HCT116 (cell line): ENCODE results near the gene ACSS1. TPM values are rescaled to one million over a fixed set of nuclear protein-coding genes. Genes with fewer than 3 reads are reported as not detected.

Experiments used
- ATAC-seq: fragments of 200-7000 bp; cut with Tn5 transposase; 2 replicates; pipeline ENCODE4 v1.9.1; 2020; ENCODE audit warnings: mild to moderate bottlenecking, moderate library complexity
- BruUV-seq: library from RNA; stranded (reverse); fragments of 400-500 nt; replicated peaks from 2 replicates; lab custom pipeline; 2021; lab: Mats Ljungman, UMichigan
- CTCF ChIA-PET: fragments of 300-600 bp; sonication (Branson Sonifier 250); formaldehyde crosslinking; loops from one replicate; lab custom pipeline; 2021; ENCODE audit warnings: antibody characterized with exemption; lab: Charles Lee
- POLR2A ChIA-PET: fragments of 300-600, 350-600 bp; sonication (Branson Sonifier 250); formaldehyde crosslinking; loops from one replicate; lab custom pipeline; 2021; ENCODE audit warnings: antibody characterized with exemption; lab: Charles Lee
- RAD21 ChIA-PET, 2 experiments: fragments of 300-600 bp; sonication (Branson Sonifier 250); formaldehyde crosslinking; loops; one replicate each; lab custom pipeline; 2023; ENCODE audit warnings: low total read pairs in 2 of 2; ENCODE audit not compliant: uncharacterized antibody in 2 of 2, unreplicated experiment in 2 of 2, low non-redundant PET in 1 of 2; lab: Charles Lee
- DNase-seq: peaks from one replicate; pipeline ENCODE4 v3.0.0-alpha.2; 2010; ENCODE audit warnings: low read depth, low spot score
- H2AFZ ChIP-seq: fragments of 200-600 bp; shearing (Covaris generic), sonication (generic); 2 replicates; pipeline ENCODE4 v1.6.1; 2017; ENCODE audit warnings: low read depth, mixed run types, mixed read lengths, antibody characterized with exemption, low read length; ENCODE audit not compliant: poor library complexity, severe bottlenecking
- H3K27ac ChIP-seq: 2 replicates; pipeline ENCODE4 v1.5.1; 2012; ENCODE audit warnings: low read depth, low read length
- H3K27me3 ChIP-seq: fragments of 200-600 bp; sonication (generic); 2 replicates; pipeline ENCODE4 v1.6.1; 2016; ENCODE audit warnings: mixed run types, low read length, mixed read lengths; ENCODE audit not compliant: insufficient read depth
- H3K36me3 ChIP-seq, 2 experiments: fragments of 200-500 bp in 1 of 2; fragments of 200-600 bp in 1 of 2; sonication (Bioruptor generic) in 1 of 2; sonication (generic) in 1 of 2; 2 replicates each; pipeline versions ENCODE4 v1.5.1 to v1.6.1; 2014 to 2016; ENCODE audit warnings: low read length in 2 of 2, inconsistent platforms in 1 of 2, mixed read lengths in 1 of 2, mixed run types in 1 of 2; ENCODE audit not compliant: insufficient read depth in 2 of 2, control insufficient read depth in 1 of 2
- H3K4me1 ChIP-seq, 2 experiments: fragments of 200-600 bp in 1 of 2; sonication (generic) in 1 of 2; 2 replicates each; pipeline versions ENCODE4 v1.5.1 to v1.6.1; 2012 to 2017; ENCODE audit warnings: low read length in 2 of 2, inconsistent platforms in 1 of 2, mild to moderate bottlenecking in 1 of 2, mixed read lengths in 1 of 2, mixed run types in 1 of 2, moderate library complexity in 1 of 2; ENCODE audit not compliant: insufficient read depth in 2 of 2, control insufficient read depth in 1 of 2
- H3K4me2 ChIP-seq: fragments of 200-600 bp; sonication (generic); 2 replicates; pipeline ENCODE4 v1.6.1; 2017; ENCODE audit warnings: mixed run types, low read length, mixed read lengths
- H3K4me3 ChIP-seq, 2 experiments: fragments of 200-600 bp in 1 of 2; sonication (generic) in 1 of 2; replicated peaks in 1 of 2; 2 replicates each; pipeline ENCODE4 v1.5.1; 2011 to 2016; ENCODE audit warnings: low read length in 2 of 2, control low read depth in 1 of 2, low read depth in 1 of 2, mild to moderate bottlenecking in 1 of 2, mixed read lengths in 1 of 2, mixed run types in 1 of 2
- H3K79me2 ChIP-seq: fragments of 200-600 bp; sonication (generic); 2 replicates; pipeline ENCODE4 v1.6.1; 2017; ENCODE audit warnings: mild to moderate bottlenecking, mixed run types, low read length, moderate library complexity, mixed read lengths; ENCODE audit not compliant: insufficient read depth
- H3K9ac ChIP-seq: fragments of 200-600 bp; sonication (generic); 2 replicates; pipeline ENCODE4 v1.6.1; 2016; ENCODE audit warnings: low read length, mixed read lengths
- H3K9me2 ChIP-seq: fragments of 200-600 bp; sonication (generic), shearing (Covaris generic); 2 replicates; pipeline ENCODE4 v1.6.1; 2017; ENCODE audit warnings: mixed run types, mild to moderate bottlenecking, moderate library complexity; ENCODE audit not compliant: insufficient read depth
- H3K9me3 ChIP-seq, 2 experiments: fragments of 200-500 bp in 1 of 2; fragments of 200-600 bp in 1 of 2; sonication (Bioruptor generic) in 1 of 2; sonication (generic) in 1 of 2; 2 replicates each; pipeline ENCODE4 v1.6.1; 2014 to 2017; ENCODE audit warnings: low read length in 2 of 2, mixed read lengths in 2 of 2, inconsistent platforms in 1 of 2, low read depth in 1 of 2, mild to moderate bottlenecking in 1 of 2, mixed run types in 1 of 2, moderate library complexity in 1 of 2; ENCODE audit not compliant: control insufficient read depth in 1 of 2, insufficient read depth in 1 of 2
- H4K20me1 ChIP-seq: fragments of 200-600 bp; sonication (generic), shearing (Covaris generic); 2 replicates; pipeline ENCODE4 v1.6.1; 2017; ENCODE audit warnings: mixed run types, mild to moderate bottlenecking, moderate library complexity; ENCODE audit not compliant: insufficient read depth
- CTCF ChIP-seq, 3 experiments: fragments of 200-600 bp in 1 of 3; sonication (generic) in 1 of 3; IDR thresholded peaks in 2 of 3; conservative IDR thresholded peaks in 1 of 3; 2 replicates each; pipeline ENCODE4 v1.5.1; 2012 to 2017; ENCODE audit warnings: low read depth in 2 of 3, low read length in 2 of 3, antibody characterized with exemption in 1 of 3, borderline replicate concordance in 1 of 3, control low read depth in 1 of 3, mild to moderate bottlenecking in 1 of 3, mixed read lengths in 1 of 3, mixed run types in 1 of 3, moderate library complexity in 1 of 3; ENCODE audit not compliant: insufficient read depth in 1 of 3
- EGR1 ChIP-seq: IDR thresholded peaks from 2 replicates; pipeline ENCODE4 v1.6.1; 2012; ENCODE audit warnings: low read depth
- ELF1 ChIP-seq: IDR thresholded peaks from 2 replicates; pipeline ENCODE4 v1.6.1; 2012; ENCODE audit warnings: low read depth, borderline replicate concordance
- EZH2phosphoT487 ChIP-seq: fragments of 200-600 bp; IDR thresholded peaks from 2 replicates; pipeline ENCODE4 v1.6.1; 2018; ENCODE audit warnings: antibody characterized with exemption, borderline replicate concordance
- FOSL1 ChIP-seq: IDR thresholded peaks from 2 replicates; pipeline ENCODE4 v1.6.1; 2012; ENCODE audit warnings: low read depth
- MAX ChIP-seq: IDR thresholded peaks from 2 replicates; pipeline ENCODE4 v1.6.1; 2012
- POLR2A ChIP-seq: IDR thresholded peaks from 2 replicates; pipeline ENCODE4 v1.7.0; 2011; ENCODE audit warnings: borderline replicate concordance; ENCODE audit not compliant: insufficient read depth, insufficient read length; ENCODE audit errors: extremely low read depth
- RAD21 ChIP-seq: IDR thresholded peaks from 2 replicates; pipeline ENCODE4 v1.6.1; 2012; ENCODE audit warnings: low read depth, mild to moderate bottlenecking
- SIN3A ChIP-seq: IDR thresholded peaks from 2 replicates; pipeline ENCODE4 v1.6.1; 2012; ENCODE audit warnings: low read depth
- TCF7L2 ChIP-seq: IDR thresholded peaks from 2 replicates; pipeline ENCODE4 v1.7.0; 2011; ENCODE audit warnings: borderline replicate concordance, inconsistent platforms; ENCODE audit not compliant: insufficient read depth, insufficient read length; ENCODE audit errors: extremely low read depth
- YY1 ChIP-seq: IDR thresholded peaks from 2 replicates; pipeline ENCODE4 v1.6.1; 2011; ENCODE audit warnings: low read length, low read depth, moderate library complexity, mild to moderate bottlenecking; ENCODE audit not compliant: insufficient replicate concordance; ENCODE audit errors: extremely low read depth
- ZBTB33 ChIP-seq: IDR thresholded peaks from 2 replicates; pipeline ENCODE4 v1.6.1; 2011; ENCODE audit warnings: mild to moderate bottlenecking, low read length, moderate library complexity; ENCODE audit not compliant: insufficient replicate concordance; ENCODE audit errors: extremely low read depth
- ZFX ChIP-seq: fragments of 450-650 bp; IDR thresholded peaks from 2 replicates; pipeline ENCODE4 v1.6.1; 2017
- ZNF274 ChIP-seq: fragments of 200-500 bp; sonication (Bioruptor generic); IDR thresholded peaks from 2 replicates; pipeline ENCODE4 v1.6.1; 2014; ENCODE audit warnings: mild to moderate bottlenecking, low read depth, low read length, inconsistent platforms
- intact Hi-C: fragments of 100-400 bp; cut with micrococcal nuclease; formaldehyde crosslinking; loops from 2 replicates; pipeline ENCODE4 v1.10.0; 2022
- total RNA-seq: library from RNA; stranded (reverse); gene quantifications from one replicate; pipeline ENCODE4 v1.2.1, GENCODE V29; 2021; ENCODE audit not compliant: unreplicated experiment
- TF ChIP-seq, protein P1 (sequence below): IDR thresholded peaks from 2 replicates; pipeline ENCODE4 v1.6.1; 2012

ACSS1 gene
- total RNA-seq, 1 experiment from 2014 or later = 0.27 TPM

- Histone ChIP-seq H3K9me3 (no peaks in the 10 kb centered on the region), H4K20me1 (no peaks in the 10 kb centered on the region), H3K4me1 (no peaks in the 10 kb centered on the region), H3K4me2 (no peak overlapping the region), H3K27me3 (no peaks in the 10 kb centered on the region), H3K79me2 (no peaks in the 10 kb centered on the region), H3K4me3 (no peak overlapping the region), H3K9me2 (no peaks in the 10 kb centered on the region), H3K27ac (no peak overlapping the region), H3K36me3 (no peaks in the 10 kb centered on the region), H3K9ac (no peak overlapping the region), H2AFZ (no peak overlapping the region)
- TF ChIP-seq TCF7L2 (no peak), YY1 (no peak), ZBTB33 (no peak), FOSL1 (no peak), ZNF274 (no peak)
- ChIA-PET CTCF (no interaction called here), POLR2A (no interaction called here), RAD21 (no interaction called here)
- no TSS peak for BruUV-seq
- ATAC-seq (no peak), DNase-seq (no peak)
- intact Hi-C loops = no loop called here
Measured at GRCh38 chr20:25044660-25045342, 13.1 kb downstream of the ACSS1 start.

GRCh38 chr20:25044261-25044560 lies 13.7 kb downstream of the ACSS1 start:
- intact Hi-C loops = no loop called here

More at GRCh38 chr20:25044261-25044560, 13.7 kb downstream of the ACSS1 start:
- Histone ChIP-seq H3K4me2 (no peak overlapping the region), H3K79me2 (no peaks in the 10 kb centered on the region), H3K9me2 (no peaks in the 10 kb centered on the region), H3K4me1 (no peaks in the 10 kb centered on the region), H3K9me3 (no peaks in the 10 kb centered on the region), H3K9ac (no peak overlapping the region)
- no TSS peak for BruUV-seq
- CTCF ChIA-PET = no interaction called here
- RAD21 ChIA-PET = no interaction called here
- TF ChIP-seq CTCF (IDR thresholded peaks at IDR 0.05 in 2 of 3, conservative IDR thresholded peaks at IDR 0.05 in 1 of 3; ENCODE audit: borderline replicate concordance in 1 of 3, insufficient read depth in 1 of 3, low read depth in 2 of 3, low read length in 2 of 3) (no peak), FOSL1 (no peak), EGR1 (no peak), EZH2phosphoT487 (no peak), SIN3A (no peak), YY1 (no peak), ELF1 (no peak), RAD21 (no peak), POLR2A (no peak), ZFX (no peak), MAX (no peak)
- TF ChIP-seq, protein P1, sequence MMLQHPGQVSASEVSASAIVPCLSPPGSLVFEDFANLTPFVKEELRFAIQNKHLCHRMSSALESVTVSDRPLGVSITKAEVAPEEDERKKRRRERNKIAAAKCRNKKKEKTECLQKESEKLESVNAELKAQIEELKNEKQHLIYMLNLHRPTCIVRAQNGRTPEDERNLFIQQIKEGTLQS = no peak
- TF ChIP-seq, all 23 proteins: peak for 0
- Histone ChIP-seq H3K27me3 (no peaks in the 10 kb centered on the region), H3K27ac (no peak overlapping the region), H3K4me3 (no peak overlapping the region), H4K20me1 (no peaks in the 10 kb centered on the region), H2AFZ (no peak overlapping the region), H3K36me3 (no peaks in the 10 kb centered on the region)
- ATAC-seq (no peak), DNase-seq (no peak)
- POLR2A ChIA-PET = no interaction called here
